Hepatic stellate cell (primary cell): ENCODE results near the gene SAMD7.

Source experiments
- DNase-seq: peaks from one replicate; pipeline ENCODE4 v3.0.0; 2011; ENCODE audit warnings: low spot score

SAMD7 gene

DNA sequence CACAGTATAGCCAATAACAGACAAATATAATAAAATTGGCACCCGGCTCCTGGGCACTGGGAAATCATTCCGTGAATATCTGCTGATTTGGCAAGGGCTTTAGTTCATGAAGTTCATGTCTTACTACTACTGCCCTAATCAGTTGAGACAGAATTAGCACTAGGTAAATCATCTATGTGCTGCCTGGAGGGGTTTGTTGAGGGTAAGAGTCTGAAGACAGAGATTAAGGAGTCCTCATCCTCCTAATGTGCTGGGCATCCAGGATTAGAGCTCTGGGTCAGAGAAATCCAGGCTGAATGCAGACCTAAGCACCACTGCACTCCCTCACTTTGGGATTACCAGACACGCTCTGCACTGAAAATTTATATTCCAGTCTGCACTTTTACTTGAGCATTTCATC is 2.0 kb downstream of the SAMD7 start:
- no peak for DNase-seq

DNA sequence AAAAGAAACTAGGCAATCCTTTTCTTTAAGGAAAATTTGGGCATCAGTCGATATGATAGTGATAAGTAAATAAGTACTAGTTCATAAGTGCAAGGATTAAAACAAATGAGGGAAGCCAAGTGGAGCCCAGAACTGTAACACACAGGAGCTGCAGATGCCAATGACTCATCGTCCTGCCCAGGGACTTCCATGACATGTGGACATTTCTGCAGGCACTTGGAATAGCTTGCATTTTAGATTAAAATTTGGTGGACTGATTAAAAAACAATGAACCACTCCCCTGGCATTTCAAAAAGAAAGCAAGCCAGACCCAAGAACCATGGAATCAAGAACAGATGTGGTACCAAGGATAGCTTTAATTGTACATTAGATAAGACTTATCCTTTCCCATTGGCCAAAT is 2.9 kb downstream of the SAMD7 start:
- DNase-seq = no peak

DNA sequence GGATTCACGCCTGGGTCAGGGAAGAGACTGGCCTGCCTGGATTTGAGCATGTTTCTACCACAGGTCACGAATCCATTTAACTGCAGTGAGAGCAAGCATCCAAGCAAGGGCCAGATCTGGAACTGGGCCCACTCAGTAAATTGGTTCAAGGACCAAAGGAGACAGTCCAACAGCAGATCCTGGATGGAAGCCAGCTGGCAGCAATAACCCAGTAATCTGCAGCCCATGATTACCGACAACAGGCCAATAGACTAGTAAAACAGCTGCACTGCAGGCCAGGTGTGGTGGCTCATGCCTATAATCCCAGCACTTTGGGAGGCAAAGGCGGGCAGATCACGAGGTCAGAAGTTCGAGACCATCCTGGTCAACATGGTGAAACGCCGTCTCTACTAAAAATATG is 11.8 kb downstream of the SAMD7 start:
- no peak for DNase-seq

DNA sequence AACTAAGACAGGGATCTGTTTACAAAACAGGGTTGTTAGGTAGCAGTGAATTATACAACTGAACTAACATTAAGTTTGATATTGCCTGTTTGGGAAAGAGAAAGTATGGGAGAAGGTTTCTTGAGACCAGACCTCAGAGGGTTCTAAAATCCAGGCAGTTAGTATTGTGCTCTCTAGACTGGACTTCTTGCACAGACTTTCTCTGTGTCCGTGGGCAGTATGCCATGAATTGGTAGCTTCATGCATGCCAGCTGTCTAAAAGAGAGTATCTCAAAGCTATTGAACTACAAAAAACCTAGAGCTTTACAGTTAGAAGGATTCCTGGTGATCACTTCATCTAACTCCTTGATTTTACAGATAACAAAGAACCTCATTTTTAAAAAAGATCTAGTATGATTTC is 12.5 kb downstream of the SAMD7 start:
- DNase-seq = no peak

DNA sequence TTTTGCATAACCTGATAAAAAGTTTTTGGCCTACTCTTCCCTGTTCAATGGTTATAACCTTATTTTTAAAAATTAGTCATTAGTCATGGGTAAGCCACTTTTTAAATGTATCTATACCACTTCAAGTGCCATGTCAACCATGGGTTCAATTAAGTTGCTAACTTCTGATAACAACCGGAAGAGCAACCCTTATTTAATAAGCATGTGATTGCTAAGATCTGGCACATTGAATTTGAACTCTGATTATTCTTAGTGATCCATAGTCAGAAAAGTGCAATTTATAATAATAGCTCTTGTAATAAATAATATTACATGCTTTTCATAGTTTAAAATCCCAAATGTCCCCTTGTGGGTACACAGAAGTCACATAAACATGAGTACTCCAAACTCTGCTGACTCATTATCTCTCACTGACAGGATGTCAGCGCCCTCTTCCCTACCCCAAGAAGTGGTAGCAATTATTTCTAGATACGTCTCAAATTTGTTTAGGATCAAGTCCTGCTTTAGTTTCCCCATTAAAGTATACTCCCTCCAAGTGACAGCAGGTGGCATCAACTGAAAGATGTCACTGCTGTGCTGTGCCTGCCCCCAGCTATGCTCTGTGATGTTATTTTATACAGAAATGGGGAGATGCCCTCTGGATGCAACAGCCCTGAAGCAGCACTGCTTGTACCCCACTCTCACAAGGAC is 18.6 kb downstream of the SAMD7 start:
- DNase-seq = no peak

DNA sequence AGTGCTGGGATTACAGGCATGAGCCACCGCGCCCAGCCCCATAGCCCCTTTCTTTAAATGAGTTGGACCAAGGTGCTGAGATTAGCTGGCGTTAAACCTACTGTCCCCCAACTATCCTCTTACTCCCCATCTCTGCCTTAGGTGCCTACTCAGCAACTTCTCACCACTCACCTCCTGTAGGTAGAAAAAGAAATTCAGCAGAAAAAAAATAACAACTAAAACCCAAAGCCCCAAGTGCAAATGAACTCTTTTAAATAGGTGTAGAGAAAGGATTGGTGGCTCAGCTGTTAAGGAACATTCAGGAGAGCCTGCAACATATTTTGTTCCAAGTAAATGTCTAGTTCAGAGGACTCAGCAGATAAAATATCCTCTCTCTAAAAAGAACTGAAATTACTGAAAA is 19.5 kb downstream of the SAMD7 start:
- DNase-seq = no peak

DNA sequence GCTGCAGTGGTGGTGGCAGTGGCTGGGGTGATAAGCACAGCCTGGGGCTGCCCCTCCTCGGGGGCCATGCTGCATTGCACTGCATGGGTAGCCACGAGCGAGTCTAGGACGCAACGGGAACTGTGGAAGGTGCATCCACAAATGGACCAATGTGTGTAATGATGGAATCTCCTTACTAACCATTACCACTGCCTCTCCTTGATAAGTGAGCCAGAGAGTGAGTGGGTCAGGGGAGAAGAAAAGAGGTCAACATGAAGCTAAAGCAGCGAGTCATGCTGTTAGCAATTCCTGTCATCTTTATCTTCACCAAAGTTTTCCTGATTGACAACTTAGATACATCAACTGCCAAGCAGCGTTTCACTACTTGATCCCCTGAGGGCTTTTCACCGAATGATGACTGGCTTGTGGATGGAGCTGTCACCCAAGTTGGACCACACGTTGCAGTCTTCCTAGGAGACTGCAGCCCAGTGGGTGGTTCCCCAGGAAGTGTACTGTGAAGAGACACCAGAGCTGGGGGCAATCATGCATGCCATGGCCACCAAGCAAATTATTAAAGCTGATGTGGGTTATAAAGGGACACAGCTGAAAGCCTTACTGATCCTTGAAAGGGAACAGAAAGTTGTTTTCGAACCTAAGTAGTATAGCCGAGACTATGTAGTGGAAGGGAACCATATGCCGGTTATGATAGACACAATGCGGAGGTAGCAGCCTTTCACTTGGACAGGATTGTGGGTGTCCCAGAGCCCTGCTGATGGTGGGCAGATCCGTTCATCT is 20.6 kb downstream of the SAMD7 start:
- no peak for DNase-seq

DNA sequence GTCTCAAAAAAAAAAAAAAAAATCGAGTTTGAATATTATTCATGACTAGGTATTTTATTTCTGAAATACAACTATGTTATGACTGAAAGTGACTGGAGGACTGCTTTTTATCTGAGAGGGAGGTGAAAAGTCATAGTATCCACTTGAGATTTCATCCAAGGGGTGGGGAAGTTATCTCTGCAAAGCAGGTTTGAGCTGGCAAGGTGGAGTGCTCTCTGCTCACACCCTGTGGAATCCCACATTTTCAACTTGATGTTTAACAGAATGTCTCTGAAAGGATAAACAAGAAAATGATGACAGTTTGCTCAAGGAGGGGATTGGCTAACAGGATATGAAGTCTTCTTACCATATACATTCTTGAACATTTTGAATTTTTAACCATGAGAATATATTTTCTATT is 27.9 kb downstream of the SAMD7 start:
- no peak for DNase-seq

DNA sequence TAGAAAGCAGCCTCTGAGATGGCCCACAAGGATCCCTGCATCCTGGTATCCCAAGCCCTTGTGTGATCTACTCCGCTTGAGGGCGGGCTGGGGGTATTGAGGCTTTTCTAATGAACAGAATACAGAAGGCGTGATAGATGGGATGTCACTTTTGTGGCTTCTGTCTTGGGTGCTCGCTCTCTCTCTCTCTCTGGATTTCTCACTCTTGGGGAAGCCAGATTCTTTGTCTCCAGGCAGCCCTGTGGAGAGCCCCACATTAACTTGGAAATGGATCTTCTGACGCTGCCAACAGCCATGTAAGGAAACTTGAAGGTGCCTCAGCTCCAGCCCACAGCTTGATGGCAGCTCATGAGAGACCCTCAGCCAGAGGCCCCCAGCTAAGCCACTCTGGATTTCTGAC is 28.4 kb downstream of the SAMD7 start:
- DNase-seq = no peak

DNA sequence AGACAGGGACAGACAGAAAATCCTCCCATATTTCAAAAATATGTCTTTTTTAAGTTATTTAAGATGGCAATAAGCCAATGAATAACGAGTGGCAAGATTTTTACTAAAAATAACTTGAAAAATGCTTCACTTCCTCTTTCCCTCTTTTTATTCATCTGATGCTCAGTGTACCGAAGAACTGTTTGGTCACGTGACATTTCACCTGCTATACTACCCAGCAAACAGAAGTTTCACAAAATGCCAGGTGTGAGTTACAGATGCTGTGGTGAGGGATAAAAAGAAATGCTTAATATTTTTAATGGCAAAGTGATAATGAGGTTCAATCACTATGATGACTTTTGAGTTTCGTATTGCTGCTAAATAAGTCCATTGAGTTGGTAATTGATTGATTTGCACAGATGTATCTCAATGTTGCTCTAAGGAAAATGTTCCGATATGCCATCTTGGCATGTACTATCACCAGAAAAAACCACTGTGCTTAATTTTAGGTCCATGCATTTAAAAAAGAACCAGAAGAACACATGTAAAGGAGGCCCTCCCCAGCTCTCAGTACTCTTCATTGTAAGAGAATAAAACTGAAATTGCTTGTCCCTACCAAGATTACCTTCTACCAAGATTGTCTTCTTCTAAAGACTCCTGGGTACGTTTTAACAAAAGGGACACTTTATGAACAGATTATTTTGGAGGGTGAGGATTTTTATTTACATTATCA is 29.3 kb downstream of the SAMD7 start:
- no peak for DNase-seq

DNA sequence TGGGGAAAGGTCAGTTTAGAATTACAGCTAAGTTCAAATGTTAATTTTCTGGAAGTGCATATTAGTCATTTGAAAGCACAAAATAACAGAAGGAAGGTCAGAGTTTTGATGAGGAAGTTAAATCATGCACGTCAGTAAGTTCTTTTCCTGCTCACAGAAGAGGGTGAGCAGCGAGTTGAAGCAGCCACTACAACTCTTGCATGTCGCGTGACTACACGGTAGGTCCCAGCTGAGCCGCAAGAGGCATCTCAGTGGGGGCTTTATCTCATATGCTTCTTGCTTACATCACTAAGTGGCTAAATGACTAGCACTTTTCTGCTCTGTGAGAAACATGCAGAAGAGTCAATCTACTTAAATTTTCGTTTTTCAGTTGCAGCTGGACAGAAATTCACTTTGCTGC is 33.9 kb downstream of the SAMD7 start:
- DNase-seq = no peak

DNA sequence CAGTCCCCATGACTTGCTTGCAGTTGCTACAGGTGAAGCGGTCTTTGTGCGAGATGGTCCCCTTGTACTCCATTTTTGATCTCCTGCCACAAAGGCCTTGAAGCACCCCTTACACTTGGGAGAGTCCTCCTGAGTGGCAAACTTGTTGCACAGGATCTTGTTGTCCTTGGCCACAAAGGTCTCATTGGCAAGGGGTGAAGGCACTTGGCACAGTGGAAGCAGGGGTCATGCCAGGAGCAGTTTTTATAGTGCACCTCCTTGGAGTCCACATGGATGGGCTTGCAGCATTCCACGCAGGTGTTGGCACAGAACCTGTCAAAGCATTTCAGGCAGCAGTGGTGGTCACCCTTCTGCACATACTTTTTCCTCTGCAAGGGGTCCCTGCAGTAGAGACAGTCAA is 35.0 kb downstream of the SAMD7 start:
- no peak for DNase-seq

DNA sequence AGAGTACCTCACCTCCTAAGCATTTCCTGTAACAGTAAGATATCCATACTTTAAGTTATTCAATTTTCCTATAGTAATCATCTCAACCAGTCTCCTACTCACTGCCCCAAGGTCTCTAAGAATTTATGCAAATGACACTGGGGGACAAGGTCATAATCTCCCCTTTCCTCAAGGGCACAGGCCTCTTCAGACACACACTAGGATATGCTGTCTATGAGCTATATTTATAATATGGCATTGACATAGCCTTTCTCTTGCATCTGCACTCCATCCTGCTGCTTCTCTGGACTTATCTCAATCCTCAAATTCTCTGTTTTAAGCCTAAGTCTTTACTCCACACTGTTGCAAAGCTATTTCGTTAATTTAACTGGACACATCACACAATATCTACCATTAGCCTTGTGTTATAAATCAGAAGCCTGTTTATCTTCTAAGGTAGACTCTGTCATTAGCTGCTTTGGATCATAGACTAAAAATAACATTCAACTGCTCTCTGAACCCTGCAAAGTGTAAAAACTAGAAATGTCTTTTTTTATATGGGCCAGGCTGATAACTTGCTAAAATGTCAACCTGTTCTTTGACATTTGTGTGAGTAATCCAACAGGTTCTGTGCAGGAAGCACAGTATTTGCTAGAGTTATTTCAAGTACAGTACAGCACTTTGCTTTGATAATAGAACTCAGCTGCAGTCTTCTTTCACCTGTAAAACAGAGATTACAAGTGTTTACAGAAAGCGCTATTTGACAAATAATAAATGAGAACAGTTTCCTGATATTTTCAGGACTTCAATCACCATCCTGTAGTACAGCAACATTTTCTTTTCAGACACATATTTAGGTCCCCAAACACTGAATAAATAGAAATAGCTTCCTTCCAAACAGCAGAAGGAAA is 37.4 kb downstream of the SAMD7 start:
- DNase-seq = no peak

DNA sequence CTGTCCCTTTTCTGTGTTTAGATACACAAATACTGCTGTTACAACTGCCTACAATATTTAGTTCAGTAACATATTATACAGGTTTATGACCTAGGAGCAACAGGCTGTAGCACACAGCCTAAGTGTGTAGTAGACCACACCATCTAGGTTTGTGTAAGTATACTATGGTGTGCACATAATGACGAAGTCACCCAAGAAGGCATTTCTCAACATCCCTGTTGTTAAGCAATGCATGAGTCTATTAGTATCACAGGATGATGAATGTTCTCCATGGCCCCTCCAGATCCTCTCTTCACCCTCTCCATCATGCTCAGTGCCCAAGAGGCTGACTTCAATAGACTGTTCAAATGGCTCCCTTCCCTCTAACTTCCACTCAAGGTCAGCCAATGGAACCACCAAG is 40.7 kb downstream of the SAMD7 start:
- DNase-seq = no peak

DNA sequence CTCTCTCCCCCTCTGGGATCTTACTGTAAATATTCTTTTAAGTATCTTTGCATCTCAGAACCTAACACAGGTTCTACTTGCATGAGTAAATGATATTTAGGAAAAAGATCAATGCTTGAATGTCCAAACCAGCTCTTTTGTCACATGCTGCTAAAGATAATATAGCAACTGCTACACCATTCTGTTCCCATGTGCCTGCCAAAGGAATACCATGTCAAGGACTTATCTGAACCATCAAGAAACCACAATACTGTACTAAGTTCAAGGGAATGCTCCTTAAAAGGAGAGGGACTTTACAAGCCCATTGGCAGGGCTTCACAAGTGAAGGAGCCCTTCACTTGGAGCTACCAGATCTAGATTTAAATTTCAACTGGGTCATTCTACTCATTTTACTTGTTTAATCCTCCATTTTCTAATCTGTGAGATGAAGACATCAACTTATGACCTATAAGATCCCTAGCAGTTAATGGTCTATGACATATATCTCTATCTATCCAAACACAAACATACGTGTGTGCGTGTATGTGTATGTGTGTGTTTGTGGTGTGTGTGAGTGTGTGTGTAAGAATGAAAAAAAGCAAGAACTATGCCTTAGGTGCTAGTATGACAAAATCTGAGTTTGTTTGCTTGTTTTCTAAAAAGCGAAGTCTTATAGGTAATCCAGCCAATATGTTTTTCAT is 42.2 kb downstream of the SAMD7 start:
- no peak for DNase-seq

DNA sequence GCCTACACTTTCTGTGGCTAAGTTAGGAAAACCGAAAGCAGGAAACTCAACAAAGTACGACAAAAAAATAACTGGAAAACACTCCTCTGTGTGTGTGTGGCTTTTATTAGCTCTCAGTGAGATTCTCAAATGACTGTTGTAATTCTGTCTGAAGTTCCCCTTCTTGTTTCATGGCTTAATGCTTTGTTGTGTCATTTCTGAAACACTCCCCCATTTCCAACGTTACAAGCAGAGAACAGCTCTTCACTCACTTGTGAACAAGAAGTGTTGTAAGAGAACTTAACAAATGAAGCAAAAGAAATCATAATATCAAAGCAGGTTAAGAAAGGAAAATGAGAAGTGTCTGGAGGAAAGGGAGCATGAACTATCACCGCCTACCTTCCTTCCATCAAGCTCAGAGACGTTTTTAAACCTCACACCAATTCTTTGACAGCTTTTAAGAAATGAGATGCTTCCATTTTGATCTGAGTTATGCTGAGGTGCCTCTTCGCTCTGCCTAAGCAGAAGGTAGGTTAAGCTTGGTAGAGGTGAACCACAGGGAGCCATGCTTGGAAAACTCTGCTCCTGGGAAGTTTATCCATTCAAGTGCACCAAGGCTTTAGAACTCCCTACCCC is 42.9 kb downstream of the SAMD7 start:
- no peak for DNase-seq

DNA sequence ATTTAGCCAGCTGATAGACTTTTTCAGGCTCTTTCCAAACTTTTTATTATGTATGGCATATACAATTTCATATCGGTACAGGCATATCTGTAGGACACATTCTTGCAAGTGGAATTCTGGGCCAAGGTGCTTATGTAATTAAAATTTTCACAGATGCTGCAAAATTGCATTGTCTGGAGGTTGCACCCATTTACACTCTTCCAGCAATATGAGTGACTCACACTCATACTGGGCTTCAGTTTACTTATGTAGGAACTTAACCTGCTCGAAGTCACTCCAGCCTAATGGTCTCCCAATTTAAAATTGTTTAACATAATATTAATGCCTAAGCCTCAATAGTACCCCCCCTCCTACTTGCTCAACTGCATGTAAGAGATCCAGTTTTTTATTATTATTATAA is 44.0 kb downstream of the SAMD7 start:
- no peak for DNase-seq

DNA sequence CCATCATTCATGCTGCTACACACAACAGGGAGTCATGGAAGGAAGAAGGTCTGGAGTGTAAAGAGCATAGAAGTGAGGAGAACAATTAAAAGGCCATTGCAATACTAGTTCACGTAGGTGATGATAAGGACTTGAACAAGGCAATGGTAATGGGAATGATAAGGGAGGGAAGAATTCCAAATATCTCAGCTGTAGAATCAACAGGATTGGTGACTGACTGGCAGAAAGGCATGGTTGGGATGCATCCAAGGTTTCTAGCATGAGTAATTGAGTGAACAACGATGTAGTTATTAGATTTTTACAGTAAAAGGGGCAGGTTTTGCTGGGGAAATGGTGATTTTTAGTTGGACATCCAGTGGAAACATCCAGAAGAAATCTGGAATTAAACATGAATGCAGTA is 52.8 kb downstream of the SAMD7 start:
- no peak for DNase-seq

DNA sequence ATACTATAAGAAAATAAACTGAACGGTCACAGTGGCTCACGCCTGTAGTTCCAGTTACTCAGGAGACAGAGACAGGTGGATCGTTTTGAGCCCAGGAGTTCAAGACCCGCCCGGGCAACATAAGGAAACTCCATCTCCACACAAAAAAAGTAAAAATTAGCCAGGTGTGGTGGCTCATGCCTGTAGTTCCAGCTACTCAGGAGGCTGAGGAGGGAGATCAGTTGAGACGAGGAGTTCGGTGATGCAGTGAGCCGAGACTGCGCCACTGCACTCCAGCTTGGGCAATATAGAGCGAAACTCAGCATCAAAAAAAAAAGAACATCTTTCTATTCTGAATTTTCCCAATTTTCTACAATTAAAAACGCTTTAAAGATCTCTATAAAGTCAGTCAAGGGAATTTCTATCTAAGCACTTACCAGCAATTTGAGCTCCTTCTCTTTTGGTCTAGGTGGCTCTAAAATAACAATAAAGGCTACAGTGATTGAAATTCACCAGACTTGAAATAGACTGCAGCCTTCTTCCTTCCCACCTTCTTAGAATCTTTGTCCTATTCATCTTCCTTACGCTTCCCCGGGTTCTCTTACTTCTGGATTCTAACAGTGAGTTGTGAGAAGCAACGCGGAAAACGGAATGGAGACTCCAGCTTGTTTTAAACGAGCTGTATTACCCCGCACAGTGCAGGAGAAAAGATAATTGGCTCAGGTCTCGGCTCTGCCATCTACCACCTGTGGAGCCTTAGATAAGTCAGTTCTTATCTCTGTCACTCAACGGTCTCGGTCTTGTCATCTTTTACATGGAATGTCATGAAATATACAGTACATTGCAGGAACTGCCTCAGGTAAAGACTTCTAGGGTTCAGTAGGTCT is 54.4 kb downstream of the SAMD7 start:
- DNase-seq = no peak

DNA sequence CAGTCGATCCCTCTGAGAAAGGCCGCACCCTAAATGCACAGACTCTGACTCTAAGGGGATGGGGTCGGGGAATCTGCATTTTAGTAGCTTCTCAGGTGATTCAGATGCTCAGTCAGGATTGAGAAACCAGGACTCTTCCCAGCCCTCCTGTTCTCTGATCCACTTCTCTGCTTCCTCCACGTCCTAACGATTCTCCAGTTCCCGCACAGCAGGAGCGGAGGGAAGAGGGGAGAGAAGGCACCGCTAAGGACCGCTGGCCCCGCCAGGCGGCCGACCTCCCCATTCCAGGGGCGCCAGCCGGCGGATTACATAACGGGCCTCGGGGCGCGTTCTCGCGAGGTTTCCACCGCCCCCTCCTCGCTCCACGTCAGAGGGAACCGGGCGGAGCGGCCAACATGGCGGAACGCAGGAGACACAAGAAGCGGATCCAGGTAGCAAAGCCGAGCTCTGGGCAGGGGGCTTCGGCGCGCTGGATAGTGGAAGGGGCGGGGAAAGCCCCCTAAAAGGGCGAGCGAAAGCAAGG is 55.1 kb downstream of the SAMD7 start, which contains the start of gene SEC62:
Gene SEC62, plus strand, starts transcription at position 380 of the 523 bp plus-strand sequence. Its CDS starts 16 bp downstream, at position 396.
- peak; percentile 92 for DNase-seq
